ENCODE measurements around the gene PPP3CA.

PPP3CA gene

GRCh38 chr4:101218894-101219293 lies 128.4 kb downstream of the PPP3CA start:
- DNase-seq (ENCODE audit: extremely low read depth in 1 of 2, low read depth in 1 of 2) = no peak

DNA sequence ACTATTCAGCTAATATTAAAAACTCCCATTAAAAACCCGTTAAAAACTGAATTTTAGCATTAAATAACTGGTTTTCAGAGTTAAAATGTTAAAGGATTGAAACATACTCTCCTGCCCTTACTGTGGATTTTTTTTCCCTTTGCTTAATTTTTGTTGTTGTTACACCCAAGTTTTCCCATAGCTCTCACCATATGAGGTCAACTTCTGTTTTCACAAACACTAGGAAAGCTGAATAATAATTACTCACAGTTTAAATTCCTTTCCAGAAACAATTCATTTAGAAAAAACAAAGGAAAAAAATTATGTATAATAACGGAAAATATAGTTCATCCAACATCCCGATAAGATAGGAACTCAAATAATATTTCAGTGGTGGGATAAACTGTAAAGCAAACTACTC lies 129.0 kb downstream of the PPP3CA start:
- no peak for DNase-seq (ENCODE audit: extremely low read depth in 1 of 2, low read depth in 1 of 2)

- no peak for DNase-seq (ENCODE audit: extremely low read depth in 1 of 2, low read depth in 1 of 2)
These were observed 129.8 kb downstream of the PPP3CA start for GRCh38 chr4:101217353-101218031.

DNA sequence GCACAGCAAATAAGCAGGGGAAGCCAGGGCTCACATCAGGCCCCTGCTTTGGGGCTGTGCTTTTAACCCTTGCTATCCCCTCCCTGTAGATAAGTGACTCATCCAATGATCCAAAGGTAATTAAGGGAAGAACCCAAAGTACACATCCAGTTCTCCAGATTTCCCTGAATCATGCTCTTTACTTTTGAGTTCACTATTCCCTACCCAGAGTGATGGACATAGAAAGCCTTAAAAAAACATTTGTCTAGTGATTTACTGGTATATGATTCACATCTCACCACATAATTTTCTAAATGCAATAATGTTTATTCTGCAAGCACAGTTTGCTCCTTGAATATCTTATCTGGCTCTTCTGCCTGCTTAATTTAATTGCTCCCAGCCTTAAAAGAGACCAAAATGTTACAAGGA lies 136.2 kb downstream of the PPP3CA start:
- no peak for DNase-seq (ENCODE audit: extremely low read depth in 1 of 2, low read depth in 1 of 2)

GRCh38 chr4:101210331-101210730 lies 137.0 kb downstream of the PPP3CA start:
- no peak for DNase-seq (ENCODE audit: extremely low read depth in 1 of 2, low read depth in 1 of 2)

DNA sequence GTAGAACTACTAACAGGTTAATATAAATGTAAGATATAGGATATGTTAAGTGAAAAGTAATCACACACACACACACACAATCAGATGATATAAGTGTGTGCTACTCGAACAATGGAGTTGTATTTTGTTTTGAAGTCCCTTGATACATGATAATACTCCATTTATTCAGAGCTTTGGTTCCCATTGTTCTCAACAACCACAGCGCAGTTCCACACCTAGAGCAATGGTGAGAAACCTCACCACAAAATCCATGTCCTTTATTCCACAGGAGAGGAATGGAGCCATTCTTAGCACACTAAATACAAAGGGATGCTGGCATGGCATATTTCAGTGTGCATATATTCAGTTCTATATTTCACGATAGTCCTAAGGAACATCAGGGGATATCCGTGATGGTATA lies 139.2 kb downstream of the PPP3CA start:
- DNase-seq (ENCODE audit: extremely low read depth in 1 of 2, low read depth in 1 of 2) = no peak

- DNase-seq (ENCODE audit: extremely low read depth in 1 of 2, low read depth in 1 of 2) = peak in 1 of 2 donors; percentile 2
These were observed 141.4 kb downstream of the PPP3CA start for GRCh38 chr4:101205916-101206315.

GRCh38 chr4:101201421-101201820 lies 145.9 kb downstream of the PPP3CA start:
- no peak for DNase-seq (ENCODE audit: extremely low read depth in 1 of 2, low read depth in 1 of 2)

GRCh38 chr4:101200561-101200960 lies 146.8 kb downstream of the PPP3CA start:
- no peak for DNase-seq (ENCODE audit: extremely low read depth in 1 of 2, low read depth in 1 of 2)

- no peak for DNase-seq (ENCODE audit: extremely low read depth in 1 of 2, low read depth in 1 of 2)
These were observed 147.6 kb downstream of the PPP3CA start for GRCh38 chr4:101199507-101200285.

DNA sequence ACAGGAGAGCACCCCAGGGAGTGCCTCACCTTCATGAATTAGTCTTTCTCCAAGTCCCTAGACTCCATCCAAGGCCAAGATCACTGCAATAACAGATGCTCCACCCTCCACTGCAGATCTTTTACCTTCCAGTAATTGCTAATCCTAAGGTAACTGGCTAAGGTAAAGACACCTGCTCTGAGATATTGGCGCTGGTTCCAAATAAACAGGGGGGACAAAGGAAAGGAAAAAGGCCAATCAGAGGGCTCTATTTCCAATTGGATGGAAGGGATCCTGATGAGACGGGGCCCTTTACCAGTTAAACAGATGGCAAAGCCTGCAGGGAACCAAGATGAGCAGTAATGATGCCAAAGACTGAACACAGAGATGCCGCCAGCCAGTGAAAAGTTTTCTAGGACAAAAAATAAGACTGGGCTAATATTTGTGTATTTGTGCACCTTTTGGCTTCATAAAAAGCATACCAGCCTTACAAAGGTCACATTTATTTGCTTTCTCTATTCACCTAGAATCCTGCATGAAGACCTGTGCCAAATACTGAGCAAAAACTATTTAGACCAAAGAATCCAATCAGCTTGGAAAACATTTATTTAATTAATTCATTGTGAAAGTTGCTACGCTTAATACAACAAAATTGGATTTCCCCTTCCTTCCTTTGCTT lies 148.5 kb downstream of the PPP3CA start:
- no peak for DNase-seq (ENCODE audit: extremely low read depth in 1 of 2, low read depth in 1 of 2)

DNA sequence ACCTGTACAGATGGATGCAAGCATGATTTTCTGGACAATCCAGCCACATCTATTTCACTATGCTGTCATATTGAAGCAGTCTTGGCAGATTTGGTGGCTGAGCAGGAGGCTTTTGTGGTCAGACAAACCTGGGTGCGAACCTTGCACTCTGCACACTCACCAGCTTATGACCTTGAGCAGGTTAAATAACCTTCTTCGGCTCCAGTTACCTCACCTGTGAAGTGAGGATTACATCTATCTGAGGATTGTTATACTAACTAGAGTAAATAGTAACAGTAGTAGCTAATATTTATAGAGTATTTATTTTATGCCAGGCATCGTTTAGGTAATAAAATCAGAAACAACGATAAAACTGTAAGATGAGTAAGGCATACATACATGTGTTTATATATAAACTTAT lies 150.0 kb downstream of the PPP3CA start:
- DNase-seq (ENCODE audit: extremely low read depth in 1 of 2, low read depth in 1 of 2) = no peak

- no peak for DNase-seq (ENCODE audit: extremely low read depth in 1 of 2, low read depth in 1 of 2)
These were observed 155.1 kb downstream of the PPP3CA start for GRCh38 chr4:101192244-101192643.

DNA sequence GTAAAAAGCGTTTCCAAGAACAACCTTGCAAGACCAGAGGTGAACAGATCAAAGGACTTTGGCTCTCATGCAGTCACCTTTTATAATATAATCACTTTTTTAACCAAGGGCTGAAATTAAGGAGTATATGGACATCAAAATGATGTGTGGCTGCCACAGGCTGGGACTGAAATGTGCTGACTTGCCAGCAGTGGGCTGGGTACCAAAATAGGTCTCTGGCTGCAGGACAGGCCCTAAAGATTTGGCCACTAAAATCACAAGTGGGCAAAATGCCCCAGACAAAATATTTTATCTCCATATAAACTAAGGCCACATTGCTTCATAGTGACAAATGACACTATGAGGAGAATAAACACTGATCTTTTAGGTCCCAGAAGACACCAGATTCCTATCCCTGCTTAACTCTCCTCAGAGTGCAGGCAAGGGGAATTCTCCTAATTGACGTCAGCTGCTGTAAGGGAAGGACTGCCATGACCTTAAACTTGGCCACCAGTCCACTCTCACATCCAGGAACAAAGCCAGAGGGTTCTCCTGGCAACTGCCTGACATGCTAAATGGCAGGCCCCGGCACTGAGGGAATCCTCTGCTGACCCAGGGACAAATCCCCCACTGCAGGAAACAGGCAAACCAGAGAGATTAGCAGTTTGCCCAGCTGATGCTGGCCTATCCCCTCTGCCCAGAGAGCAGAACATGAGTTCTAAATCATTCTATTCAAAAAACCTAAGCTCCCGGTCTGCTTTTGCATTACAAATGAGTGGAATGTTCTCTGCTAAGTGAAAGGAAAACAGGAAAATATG lies 155.8 kb downstream of the PPP3CA start:
- DNase-seq (ENCODE audit: extremely low read depth in 1 of 2, low read depth in 1 of 2) = no peak

DNA sequence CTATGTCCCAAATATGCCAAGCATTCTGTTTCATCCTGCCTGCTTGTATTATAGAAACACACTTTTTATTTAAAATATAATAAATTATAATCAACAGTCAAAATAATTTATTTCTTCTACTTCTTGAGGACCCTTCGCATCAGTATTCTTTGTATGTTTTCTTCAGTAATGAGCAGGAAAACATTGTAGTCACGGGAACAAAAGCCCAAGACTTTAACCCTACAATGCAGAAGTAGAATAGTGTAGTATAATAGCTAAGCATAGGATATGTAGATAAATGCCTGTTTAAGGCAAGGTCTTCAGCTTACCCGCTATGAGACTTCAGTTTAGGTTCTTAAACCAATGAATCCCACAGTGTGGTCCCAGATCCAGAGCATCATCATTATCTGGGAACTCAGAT lies 156.6 kb downstream of the PPP3CA start:
- DNase-seq (ENCODE audit: extremely low read depth in 1 of 2, low read depth in 1 of 2) = no peak

- DNase-seq (ENCODE audit: extremely low read depth in 1 of 2, low read depth in 1 of 2) = no peak
These were observed 158.4 kb downstream of the PPP3CA start for GRCh38 chr4:101188906-101189305.

DNA sequence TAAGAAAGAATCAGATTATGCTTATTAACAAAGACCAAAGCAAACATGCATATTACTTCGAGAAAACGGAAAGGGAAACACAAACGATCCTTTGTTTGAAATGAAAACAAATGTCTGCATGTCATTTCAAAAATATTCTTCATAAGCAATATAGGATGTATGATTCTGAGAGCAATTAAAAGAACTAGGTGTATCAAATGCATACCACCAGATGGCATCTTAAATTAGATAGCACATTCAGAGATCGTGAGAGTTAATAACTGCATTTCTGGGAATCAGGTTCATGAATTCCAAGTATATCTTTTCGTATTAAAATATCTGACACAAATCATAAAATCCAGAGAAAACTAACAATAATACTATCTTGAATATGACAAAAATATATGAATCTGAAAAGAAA lies 159.5 kb downstream of the PPP3CA start:
- no peak for DNase-seq (ENCODE audit: extremely low read depth in 1 of 2, low read depth in 1 of 2)

DNA sequence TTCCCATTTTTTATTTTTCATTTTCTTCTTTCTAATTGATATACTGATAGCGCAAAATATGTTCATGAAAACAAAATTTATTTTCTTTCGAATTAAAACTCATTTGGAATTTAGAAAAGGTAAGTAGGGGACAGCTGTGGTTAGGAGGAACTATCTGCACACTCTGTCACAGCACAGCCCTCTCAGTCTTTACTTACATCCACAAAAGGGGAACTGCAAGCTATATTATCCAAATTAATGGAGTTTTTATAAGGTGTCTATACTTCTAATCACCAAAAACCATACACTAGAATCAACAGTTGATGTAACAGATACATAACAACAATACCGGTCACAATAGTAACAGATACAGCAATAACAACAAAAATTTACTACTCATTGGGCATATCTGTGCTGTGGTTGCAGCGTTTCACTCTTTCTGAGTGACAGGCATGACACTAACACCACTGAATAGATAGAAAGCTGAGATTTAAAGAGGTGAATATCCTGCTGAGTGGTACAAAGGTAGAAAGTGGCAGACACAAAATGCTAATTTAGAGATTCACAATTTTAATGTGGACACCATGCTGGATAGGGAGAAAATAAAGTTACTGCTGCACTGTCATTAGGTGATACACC lies 160.7 kb downstream of the PPP3CA start:
- no peak for DNase-seq (ENCODE audit: extremely low read depth in 1 of 2, low read depth in 1 of 2)

- DNase-seq (ENCODE audit: extremely low read depth in 1 of 2, low read depth in 1 of 2) = no peak
These were observed 162.7 kb downstream of the PPP3CA start for GRCh38 chr4:101184668-101185067.

DNA sequence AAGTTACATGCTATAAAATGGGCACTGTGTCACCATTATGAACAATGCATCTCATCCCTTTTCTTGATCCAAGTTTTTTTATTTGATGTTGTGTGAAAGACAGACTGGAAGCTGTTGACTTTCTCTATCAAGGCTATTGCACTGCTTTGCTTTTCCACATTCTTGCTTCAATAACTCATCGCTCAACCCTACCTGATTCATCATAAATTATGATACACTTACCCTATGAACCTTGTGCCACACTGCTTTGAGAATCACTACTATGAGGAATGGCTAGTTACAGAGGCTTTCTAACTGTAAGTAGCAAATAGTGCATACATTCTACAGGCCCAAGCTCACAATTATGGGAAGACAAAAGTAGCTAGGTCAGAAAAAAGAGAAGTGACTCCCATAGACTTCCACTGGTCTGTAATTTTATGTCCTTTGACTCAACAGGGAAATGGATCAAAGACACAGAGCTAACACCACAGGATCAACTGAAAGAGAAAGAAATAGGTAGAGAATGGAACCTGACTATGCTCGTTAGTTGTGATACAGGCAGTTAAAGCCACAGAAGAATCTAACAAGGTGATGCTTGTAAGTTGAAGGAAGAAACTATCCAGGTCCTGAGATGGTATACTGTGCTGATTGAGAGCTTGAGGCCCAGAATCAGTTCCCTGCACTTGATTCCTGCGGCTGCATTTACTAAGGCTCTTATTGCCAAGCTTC lies 163.5 kb downstream of the PPP3CA start:
- DNase-seq (ENCODE audit: extremely low read depth in 1 of 2, low read depth in 1 of 2) = no peak
